GM18858 (cell line): ENCODE measurements around the gene HMOX1.
A peak's percentile ranks its signal among the peaks of the same experiment; 100 is the strongest.
"Not testable (repeated sequence)": the region's sequence is repeated elsewhere in the genome, so short reads cannot be mapped to it uniquely, and the experiment has no call there.

Experiments
- ATAC-seq: cut with Tn5 transposase; IDR thresholded peaks from one replicate; pipeline ENCODE4 v1.9.1; 2021; ENCODE audit not compliant: unreplicated experiment

Gene HMOX1

GRCh38 chr22:35349704-35350538, 31.0 kb upstream of the HMOX1 start:
- no peak for ATAC-seq

- ATAC-seq: peak; percentile 72
These were observed 30.1 kb upstream of the HMOX1 start for GRCh38 chr22:35350539-35351503.

GRCh38 chr22:35352214-35353111, 28.4 kb upstream of the HMOX1 start:
- no peak for ATAC-seq

GRCh38 chr22:35353318-35353717, 27.6 kb upstream of the HMOX1 start:
- ATAC-seq: no peak

GRCh38 chr22:35354068-35354467, 26.8 kb upstream of the HMOX1 start:
- ATAC-seq: no peak

GRCh38 chr22:35357883-35358621, 22.8 kb upstream of the HMOX1 start:
- no peak for ATAC-seq

- no peak for ATAC-seq
These were observed 21.4 kb upstream of the HMOX1 start for GRCh38 chr22:35359380-35360065.

GRCh38 chr22:35361001-35361558, 19.8 kb upstream of the HMOX1 start:
- no peak for ATAC-seq

- ATAC-seq: no peak
These were observed 17.3 kb upstream of the HMOX1 start for GRCh38 chr22:35363566-35364086.

- ATAC-seq: not testable (repeated sequence)
These were observed 16.7 kb upstream of the HMOX1 start for GRCh38 chr22:35364230-35364629.

GRCh38 chr22:35367331-35367886, 13.5 kb upstream of the HMOX1 start:
- no peak for ATAC-seq

- ATAC-seq: no peak
These were observed 12.5 kb upstream of the HMOX1 start for GRCh38 chr22:35368386-35368785.

- no peak for ATAC-seq
These were observed 10.9 kb upstream of the HMOX1 start for GRCh38 chr22:35369996-35370395.

- ATAC-seq: no peak
These were observed 7.1 kb upstream of the HMOX1 start for GRCh38 chr22:35373781-35374180.

- ATAC-seq: no peak
These were observed 5.9 kb upstream of the HMOX1 start for GRCh38 chr22:35375031-35375430.

- ATAC-seq: no peak
These were observed 5.4 kb upstream of the HMOX1 start for GRCh38 chr22:35375526-35375925.

- ATAC-seq: no peak
These were observed 4.0 kb upstream of the HMOX1 start for GRCh38 chr22:35376728-35377472.

- no peak for ATAC-seq
These were observed 3.2 kb upstream of the HMOX1 start for GRCh38 chr22:35377735-35378134.
